HepG2 (cell line): ENCODE data around the gene CHRNA5.
"Not testable (repeated sequence)": the region's sequence is repeated elsewhere in the genome, so short reads cannot be mapped to it uniquely, and the experiment has no call there.

ENCODE experiments used
- CEBPB ChIP-seq: IDR thresholded peaks from 2 replicates; pipeline ENCODE4 v1.6.1; 2011; ENCODE audit warnings: low read depth, low read length, improper control_type of control experiment, borderline replicate concordance
- GZF1 ChIP-seq: sonication (generic); formaldehyde crosslinking; IDR thresholded peaks from 2 replicates; pipeline ENCODE4 v1.5.1; 2020; ENCODE audit warnings: mild to moderate bottlenecking, missing genetic modification reagents
- JUNB ChIP-seq: sonication (generic); formaldehyde crosslinking; IDR thresholded peaks from 2 replicates; pipeline ENCODE4 v1.8.0; 2022; ENCODE audit warnings: missing genetic modification reagents, mild to moderate bottlenecking, borderline replicate concordance
- TCF7L2 ChIP-seq: IDR thresholded peaks from 2 replicates; pipeline ENCODE4 v1.6.1; 2011; ENCODE audit warnings: mild to moderate bottlenecking, low read depth, low read length, moderate library complexity
- TOPORS ChIP-seq: sonication (generic); formaldehyde crosslinking; IDR thresholded peaks from 2 replicates; pipeline ENCODE4 v1.8.0; 2023; ENCODE audit warnings: mild to moderate bottlenecking, missing genetic modification reagents
- ZHX1 ChIP-seq: sonication (generic); formaldehyde crosslinking; IDR thresholded peaks from 2 replicates; pipeline ENCODE4 v1.8.1; 2022; ENCODE audit warnings: low read depth, mild to moderate bottlenecking, missing genetic modification reagents
- ZNF580 ChIP-seq: IDR thresholded peaks from 2 replicates; pipeline ENCODE4 v1.6.1; 2016; ENCODE audit warnings: low read depth, borderline replicate concordance

- not testable (repeated sequence) for TF ChIP-seq ZNF580; CEBPB; ZHX1 (CRISPR knock-in tag); TCF7L2; GZF1 (CRISPR knock-in tag); TOPORS (CRISPR knock-in tag); JUNB (CRISPR knock-in tag)
These were observed 44.2 kb downstream of the CHRNA5 start for GRCh38 chr15:78609551-78609950.
